RWPE1 (cell line): ENCODE results near the gene SLC13A2.

Experiments used
- CTCF ChIA-PET: fragments of 350-600 bp; sonication (Branson Sonifier 250); formaldehyde crosslinking; extraction: SDS; loops from one replicate; lab custom pipeline; 2021; lab: Yijun Ruan, JAX
- POLR2A ChIA-PET: fragments of 400-600 bp; formaldehyde crosslinking; extraction: SDS; loops from one replicate; lab custom pipeline; 2020; ENCODE audit warnings: antibody characterized with exemption; ENCODE audit not compliant: low non-redundant PET; lab: Yijun Ruan, JAX
- DNase-seq: peaks from one replicate; pipeline ENCODE4 v3.0.0; 2012; ENCODE audit warnings: low spot score
- H3K27ac ChIP-seq: fragments of 450-650 bp; 2 replicates; pipeline ENCODE4 v1.5.1; 2017
- CTCF ChIP-seq: fragments of 450-650 bp; conservative IDR thresholded peaks from 2 replicates; pipeline ENCODE4 v1.5.1; 2017; ENCODE audit warnings: low read depth, mild to moderate bottlenecking

SLC13A2 gene

GRCh38 chr17:28492352-28493310 is 19.2 kb downstream of the SLC13A2 start:
- DNase-seq, result peak; percentile 48
- CTCF ChIA-PET, result interaction anchor here (0.7 to 1.1 kb wide), 3 partner anchors 12 to 58 kb away, joined by 3 to 6 read pairs (median 4); no protein-coding TSS in a partner anchor
- POLR2A ChIA-PET, result no interaction called here
- H3K27ac ChIP-seq, result peak overlapping the region; percentile 53
- 0 out of 2 replicates have a peak, but pooled peaks have one; percentile 7 for TF ChIP-seq CTCF

GRCh38 chr17:28493460-28493859 is 20.0 kb downstream of the SLC13A2 start:
- ChIA-PET CTCF (interaction anchor here (1.1 kb wide), 2 partner anchors 47 to 57 kb away, joined by 6 to 9 read pairs; no protein-coding TSS in a partner anchor), POLR2A (interaction anchor here (0.6 kb wide), 1 partner anchor 11 kb away, joined by 3 read pairs; no protein-coding TSS in a partner anchor)

GRCh38 chr17:28494445-28495188 is 21.2 kb downstream of the SLC13A2 start:
- no peak overlapping the region for H3K27ac ChIP-seq
- POLR2A ChIA-PET, result no interaction called here
- peak; percentile 88 for TF ChIP-seq CTCF
- peak; percentile 87 for DNase-seq
- CTCF ChIA-PET, result interaction anchor here (0.6 to 1.8 kb wide), 6 partner anchors 11 to 1169 kb away, joined by 3 to 9 read pairs (median 4); no protein-coding TSS in a partner anchor

More at GRCh38 chr17:28493460-28493859, 20.0 kb downstream of the SLC13A2 start:
- DNase-seq, result no peak
- TF ChIP-seq CTCF, result no peak
- no peak overlapping the region for H3K27ac ChIP-seq

- no peak for TF ChIP-seq CTCF
- DNase-seq, result no peak
- CTCF ChIA-PET, result interaction anchor here (0.6 to 1.8 kb wide), 6 partner anchors 10 to 1170 kb away, joined by 3 to 4 read pairs (median 4); no protein-coding TSS in a partner anchor
- POLR2A ChIA-PET, result no interaction called here
- no peak overlapping the region for H3K27ac ChIP-seq
Observed at GRCh38 chr17:28495635-28496034, 22.2 kb downstream of the SLC13A2 start.

- ChIA-PET POLR2A (no interaction called here), CTCF (interaction anchor here (0.6 kb wide), 1 partner anchor 48 kb away, joined by 3 read pairs; no protein-coding TSS in a partner anchor)
- DNase-seq, result peak; percentile 43
- TF ChIP-seq CTCF, result no peak
- H3K27ac ChIP-seq, result peak overlapping the region; percentile 30
Observed at GRCh38 chr17:28497931-28498330, 24.5 kb downstream of the SLC13A2 start.
